MM.1S (cell line): ENCODE data around the gene MFGE8.

Experiments used
- DNase-seq: peaks from one replicate; pipeline ENCODE4 v3.0.0-alpha.2; 2015
- H2AFZ ChIP-seq: fragments of 300-600 bp; sonication (generic); 2 replicates; pipeline ENCODE4 v1.6.0; 2016; ENCODE audit warnings: antibody characterized with exemption, low read length
- H3F3A ChIP-seq: fragments of 300-600 bp; sonication (generic); 2 replicates; pipeline ENCODE4 v1.6.1; 2016; ENCODE audit warnings: mild to moderate bottlenecking, antibody characterized with exemption, low read length, moderate library complexity, mixed read lengths; ENCODE audit not compliant: insufficient read depth
- H3K27ac ChIP-seq: fragments of 300-600 bp; sonication (generic); 2 replicates; pipeline ENCODE4 v1.5.1; 2016; ENCODE audit warnings: mild to moderate bottlenecking, low read length
- H3K27me3 ChIP-seq: fragments of 300-600 bp; sonication (generic); replicated peaks from 2 replicates; pipeline ENCODE4 v1.6.0; 2016; ENCODE audit warnings: low read length; ENCODE audit not compliant: insufficient read depth
- H3K36me3 ChIP-seq: fragments of 300-600 bp; sonication (generic); replicated peaks from 2 replicates; pipeline ENCODE4 v1.6.1; 2016; ENCODE audit warnings: mild to moderate bottlenecking, low read length, mixed read lengths; ENCODE audit not compliant: insufficient read depth
- H3K4me1 ChIP-seq: fragments of 300-600 bp; sonication (generic); 2 replicates; pipeline ENCODE4 v1.6.1; 2016; ENCODE audit warnings: low read length, mixed read lengths
- H3K4me2 ChIP-seq: fragments of 300-600 bp; sonication (generic); 2 replicates; pipeline ENCODE4 v1.6.0; 2016; ENCODE audit warnings: low read depth, low read length
- H3K4me3 ChIP-seq: fragments of 300-600 bp; sonication (generic); 2 replicates; pipeline ENCODE4 v1.5.1; 2016; ENCODE audit warnings: low read length, mixed read lengths
- H3K79me2 ChIP-seq: fragments of 300-600 bp; sonication (generic); 2 replicates; pipeline ENCODE4 v1.6.1; 2016; ENCODE audit warnings: mixed run types, low read length, mixed read lengths
- H3K9ac ChIP-seq: fragments of 300-600 bp; sonication (generic); 2 replicates; pipeline ENCODE4 v1.6.1; 2016; ENCODE audit warnings: low read length, mixed read lengths
- H3K9me2 ChIP-seq: fragments of 300-600 bp; sonication (generic); replicated peaks from 2 replicates; pipeline ENCODE4 v1.6.1; 2016; ENCODE audit warnings: mild to moderate bottlenecking, low read length, mixed read lengths; ENCODE audit not compliant: insufficient read depth
- H3K9me3 ChIP-seq: fragments of 300-600 bp; sonication (generic); replicated peaks from 2 replicates; pipeline ENCODE4 v1.6.1; 2016; ENCODE audit warnings: mild to moderate bottlenecking, low read length, mixed read lengths; ENCODE audit not compliant: insufficient read depth
- H4K20me1 ChIP-seq: fragments of 300-600 bp; sonication (generic); 2 replicates; pipeline ENCODE4 v1.6.1; 2016; ENCODE audit warnings: mild to moderate bottlenecking, low read length, moderate library complexity, mixed read lengths; ENCODE audit not compliant: insufficient read depth
- CTCF ChIP-seq: fragments of 300-600 bp; sonication (generic); IDR thresholded peaks from 2 replicates; pipeline ENCODE4 v1.5.1; 2016; ENCODE audit warnings: antibody characterized with exemption, low read length, mixed read lengths
- EZH2 ChIP-seq: fragments of 300-600 bp; sonication (generic); optimal IDR thresholded peaks from 2 replicates; pipeline ENCODE3; 2017; ENCODE audit warnings: low read depth, mild to moderate bottlenecking, antibody characterized with exemption, low read length, mixed read lengths
- EZH2phosphoT487 ChIP-seq: fragments of 300-600 bp; sonication (generic); IDR thresholded peaks from 2 replicates; pipeline ENCODE4 v1.6.1; 2018; ENCODE audit warnings: antibody characterized with exemption, low read length

The MFGE8 gene

DNA sequence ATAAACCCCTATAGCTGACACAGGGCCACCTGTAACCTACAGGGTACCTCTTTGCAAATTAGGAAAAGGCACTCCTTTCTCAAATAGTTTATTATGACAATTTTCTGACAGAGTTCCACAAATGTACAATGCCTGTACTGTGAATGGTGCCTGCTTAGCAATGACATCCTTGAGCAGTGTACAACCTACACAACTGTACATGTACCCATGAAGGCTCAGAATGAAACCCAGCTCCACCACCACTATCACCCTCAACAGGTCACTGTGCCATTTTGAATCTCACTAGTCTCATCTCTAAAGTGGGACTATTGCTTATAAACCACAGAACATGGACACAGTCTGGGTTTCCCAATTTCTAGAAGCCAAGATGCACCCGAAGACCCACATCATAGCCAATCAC lies 7.0 kb downstream of the MFGE8 start:
- Histone ChIP-seq H3K4me1 (no peaks in the 10 kb centered on the region), H3K36me3 (no peaks in the 10 kb centered on the region), H3K4me2 (no peak overlapping the region), H3K4me3 (no peak overlapping the region), H4K20me1 (no peaks in the 10 kb centered on the region), H3F3A (no peaks in the 10 kb centered on the region), H3K27me3 (no peaks in the 10 kb centered on the region), H3K79me2 (no peaks in the 10 kb centered on the region), H2AFZ (no peak overlapping the region), H3K9me3 (no peaks in the 10 kb centered on the region), H3K9me2 (no peaks in the 10 kb centered on the region), H3K9ac (no peak overlapping the region), H3K27ac (no peak overlapping the region)
- no peak for TF ChIP-seq EZH2phosphoT487
- no peak for TF ChIP-seq EZH2
- no peak for TF ChIP-seq CTCF
- no peak for DNase-seq

DNA sequence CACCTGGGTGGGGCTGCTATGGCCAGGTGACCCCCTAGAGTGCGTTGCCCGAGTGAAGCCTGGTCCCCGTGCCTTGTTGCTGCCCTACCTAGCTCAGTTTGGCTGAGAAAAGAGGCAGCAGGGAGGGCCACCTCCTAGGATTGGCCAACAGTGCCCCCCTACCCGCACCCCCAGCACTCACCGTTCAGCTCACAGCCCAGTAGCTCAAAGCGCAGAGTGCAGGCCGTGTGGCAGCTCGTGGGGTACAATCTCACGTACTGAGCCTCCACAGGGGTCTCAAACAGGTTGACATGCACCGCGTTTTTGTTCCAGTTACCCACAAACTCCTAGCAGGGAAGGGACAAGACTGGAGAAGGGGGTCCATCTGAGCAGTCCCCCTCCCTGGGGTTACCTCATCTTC lies 7.6 kb downstream of the MFGE8 start:
- no peaks in the 10 kb centered on the region for H3K27me3 ChIP-seq
- H3K27ac ChIP-seq = no peak overlapping the region
- H3K9me3 ChIP-seq = no peaks in the 10 kb centered on the region
- no peak overlapping the region for H3K9ac ChIP-seq
- H3K36me3 ChIP-seq = no peaks in the 10 kb centered on the region
- no peaks in the 10 kb centered on the region for H3K79me2 ChIP-seq
- no peaks in the 10 kb centered on the region for H3K4me1 ChIP-seq
- H3K4me3 ChIP-seq = no peak overlapping the region
- no peaks in the 10 kb centered on the region for H3K9me2 ChIP-seq
- no peaks in the 10 kb centered on the region for H3F3A ChIP-seq
- DNase-seq = no peak
- H2AFZ ChIP-seq = no peak overlapping the region
- TF ChIP-seq CTCF (no peak), EZH2 (no peak), EZH2phosphoT487 (no peak)
- no peaks in the 10 kb centered on the region for H4K20me1 ChIP-seq
- no peak overlapping the region for H3K4me2 ChIP-seq

- no peak overlapping the region for H3K9ac ChIP-seq
- TF ChIP-seq EZH2phosphoT487 (no peak), CTCF (peak; percentile 96), EZH2 (no peak)
- no peaks in the 10 kb centered on the region for H3K9me2 ChIP-seq
- no peak overlapping the region for H3K27ac ChIP-seq
- no peaks in the 10 kb centered on the region for H3K27me3 ChIP-seq
- no peaks in the 10 kb centered on the region for H4K20me1 ChIP-seq
- no peaks in the 10 kb centered on the region for H3K79me2 ChIP-seq
- no peak overlapping the region for H3K4me2 ChIP-seq
- no peaks in the 10 kb centered on the region for H3K36me3 ChIP-seq
- peak; percentile 86 for DNase-seq
- no peaks in the 10 kb centered on the region for H3F3A ChIP-seq
- no peak overlapping the region for H3K4me3 ChIP-seq
- H3K9me3 ChIP-seq = no peaks in the 10 kb centered on the region
- no peaks in the 10 kb centered on the region for H3K4me1 ChIP-seq
- H2AFZ ChIP-seq = no peak overlapping the region
Measured at GRCh38 chr15:88904624-88905327, 8.4 kb downstream of the MFGE8 start.
